ENCODE results near the gene NXN.

The NXN gene

GRCh38 chr17:801660-802059 lies 177.9 kb downstream of the NXN start:
- H3K27me3 ChIP-seq (ENCODE audit: insufficient read depth, insufficient read length), result no peaks in the 10 kb centered on the region
- peaks cover 63% of the 10 kb centered on the region for H3K36me3 ChIP-seq (ENCODE audit: insufficient read depth, insufficient read length, low read length)
- no peaks in the 10 kb centered on the region for H3K9me3 ChIP-seq (ENCODE audit: insufficient read depth, low read length)
- no peak for DNase-seq (ENCODE audit: low read depth, low spot score)
- H3K4me3 ChIP-seq (ENCODE audit: insufficient read length, low read depth), result no peak overlapping the region
- H3K4me1 ChIP-seq (ENCODE audit: insufficient read depth, insufficient read length), result peaks cover 16% of the 10 kb centered on the region
- no peak overlapping the region for H3K9ac ChIP-seq (ENCODE audit: insufficient read length, low read depth)
- TF ChIP-seq ZNF274 (IDR thresholded peaks at IDR 0.05; ENCODE audit: low read depth, low read length) (no peak), SUZ12 (IDR thresholded peaks at IDR 0.05; ENCODE audit: extremely low read depth, insufficient read depth, insufficient read length) (no peak), YY1 (IDR thresholded peaks at IDR 0.05; ENCODE audit: insufficient read depth, insufficient read length) (no peak)

- Histone ChIP-seq H3K27me3 (ENCODE audit: insufficient read depth, insufficient read length) (no peaks in the 10 kb centered on the region), H3K9me3 (ENCODE audit: insufficient read depth, low read length) (no peaks in the 10 kb centered on the region), H3K4me3 (ENCODE audit: insufficient read length, low read depth) (no peak overlapping the region), H3K4me1 (ENCODE audit: insufficient read depth, insufficient read length) (peaks cover 16% of the 10 kb centered on the region), H3K36me3 (ENCODE audit: insufficient read depth, insufficient read length, low read length) (peaks cover 68% of the 10 kb centered on the region), H3K9ac (ENCODE audit: insufficient read length, low read depth) (no peak overlapping the region)
- DNase-seq (ENCODE audit: low read depth, low spot score), result no peak
- TF ChIP-seq ZNF274 (IDR thresholded peaks at IDR 0.05; ENCODE audit: low read depth, low read length) (no peak), YY1 (IDR thresholded peaks at IDR 0.05; ENCODE audit: insufficient read depth, insufficient read length) (no peak), SUZ12 (IDR thresholded peaks at IDR 0.05; ENCODE audit: extremely low read depth, insufficient read depth, insufficient read length) (no peak)
Observed at GRCh38 chr17:800446-801242, 178.9 kb downstream of the NXN start.

- Histone ChIP-seq H3K36me3 (ENCODE audit: insufficient read depth, insufficient read length, low read length) (peaks cover 59% of the 10 kb centered on the region), H3K27me3 (ENCODE audit: insufficient read depth, insufficient read length) (no peaks in the 10 kb centered on the region), H3K4me3 (ENCODE audit: insufficient read length, low read depth) (no peak overlapping the region), H3K9me3 (ENCODE audit: insufficient read depth, low read length) (no peaks in the 10 kb centered on the region), H3K9ac (ENCODE audit: insufficient read length, low read depth) (no peak overlapping the region), H3K4me1 (ENCODE audit: insufficient read depth, insufficient read length) (peaks cover 12% of the 10 kb centered on the region)
- no peak for DNase-seq (ENCODE audit: low read depth, low spot score)
- no peak for TF ChIP-seq SUZ12 (IDR thresholded peaks at IDR 0.05; ENCODE audit: extremely low read depth, insufficient read depth, insufficient read length)
- TF ChIP-seq ZNF274 (IDR thresholded peaks at IDR 0.05; ENCODE audit: low read depth, low read length), result no peak
- no peak for TF ChIP-seq YY1 (IDR thresholded peaks at IDR 0.05; ENCODE audit: insufficient read depth, insufficient read length)
Observed at GRCh38 chr17:799261-799660, 180.3 kb downstream of the NXN start.

DNA sequence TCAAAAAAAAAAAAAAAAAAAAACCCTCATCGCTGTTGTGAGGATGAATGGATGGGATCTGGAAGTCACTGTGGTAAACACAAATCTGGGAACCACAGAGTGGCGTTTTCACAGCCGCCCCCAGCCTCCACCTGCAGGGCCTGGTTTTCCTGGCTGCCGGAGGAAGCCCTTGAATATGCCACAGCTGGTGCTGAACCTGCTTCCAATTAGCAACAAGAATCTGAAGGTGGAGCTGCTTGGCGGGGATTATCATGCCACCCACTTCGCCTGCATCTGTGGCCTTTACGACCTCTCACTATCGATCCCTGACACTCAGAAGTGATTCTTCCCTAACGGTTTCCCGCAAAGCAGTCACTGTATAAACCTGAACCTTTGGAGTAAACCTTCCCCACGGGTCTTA lies 181.3 kb downstream of the NXN start:
- Histone ChIP-seq H3K9ac (ENCODE audit: insufficient read length, low read depth) (no peak overlapping the region), H3K4me3 (ENCODE audit: insufficient read length, low read depth) (no peak overlapping the region), H3K4me1 (ENCODE audit: insufficient read depth, insufficient read length) (peaks cover 7% of the 10 kb centered on the region), H3K27me3 (ENCODE audit: insufficient read depth, insufficient read length) (no peaks in the 10 kb centered on the region), H3K36me3 (ENCODE audit: insufficient read depth, insufficient read length, low read length) (peaks cover 52% of the 10 kb centered on the region), H3K9me3 (ENCODE audit: insufficient read depth, low read length) (no peaks in the 10 kb centered on the region)
- TF ChIP-seq YY1 (IDR thresholded peaks at IDR 0.05; ENCODE audit: insufficient read depth, insufficient read length) (no peak), ZNF274 (IDR thresholded peaks at IDR 0.05; ENCODE audit: low read depth, low read length) (no peak), SUZ12 (IDR thresholded peaks at IDR 0.05; ENCODE audit: extremely low read depth, insufficient read depth, insufficient read length) (no peak)
- no peak for DNase-seq (ENCODE audit: low read depth, low spot score)

DNA sequence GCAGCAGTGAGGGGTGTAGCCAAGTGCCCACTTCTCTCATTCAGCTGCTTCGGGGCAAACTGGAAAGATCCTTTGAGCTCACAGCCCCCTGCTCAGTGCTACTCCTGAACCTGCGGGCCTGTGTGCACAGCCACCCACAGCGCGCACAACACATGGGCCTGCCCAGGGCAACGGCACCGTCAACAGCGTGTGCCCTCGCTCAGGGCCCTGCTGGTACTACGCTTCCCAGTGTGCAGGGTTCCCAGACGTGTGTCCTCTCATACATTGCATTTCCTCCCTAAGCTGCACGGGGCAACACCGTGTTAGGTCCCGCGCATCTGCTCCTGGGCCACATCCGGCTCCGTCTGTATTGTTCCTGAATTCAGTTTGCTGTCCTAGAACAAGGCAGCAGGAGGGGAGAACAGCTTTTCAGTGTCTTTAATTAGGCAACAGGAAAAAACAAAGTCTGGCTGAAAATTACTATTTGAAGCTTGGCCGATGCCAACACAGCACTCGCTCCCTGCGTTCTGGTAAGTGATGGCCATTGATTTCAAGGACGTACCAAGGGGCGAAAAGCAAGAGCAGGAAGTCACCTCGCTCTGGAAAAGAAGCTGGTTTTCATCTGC lies 182.2 kb downstream of the NXN start:
- H3K27me3 ChIP-seq (ENCODE audit: insufficient read depth, insufficient read length), result no peaks in the 10 kb centered on the region
- peaks cover 3% of the 10 kb centered on the region for H3K4me1 ChIP-seq (ENCODE audit: insufficient read depth, insufficient read length)
- no peak for DNase-seq (ENCODE audit: low read depth, low spot score)
- TF ChIP-seq YY1 (IDR thresholded peaks at IDR 0.05; ENCODE audit: insufficient read depth, insufficient read length) (no peak), SUZ12 (IDR thresholded peaks at IDR 0.05; ENCODE audit: extremely low read depth, insufficient read depth, insufficient read length) (no peak), ZNF274 (IDR thresholded peaks at IDR 0.05; ENCODE audit: low read depth, low read length) (no peak)
- no peaks in the 10 kb centered on the region for H3K9me3 ChIP-seq (ENCODE audit: insufficient read depth, low read length)
- H3K9ac ChIP-seq (ENCODE audit: insufficient read length, low read depth), result no peak overlapping the region
- H3K36me3 ChIP-seq (ENCODE audit: insufficient read depth, insufficient read length, low read length), result peaks cover 49% of the 10 kb centered on the region
- no peak overlapping the region for H3K4me3 ChIP-seq (ENCODE audit: insufficient read length, low read depth)

DNA sequence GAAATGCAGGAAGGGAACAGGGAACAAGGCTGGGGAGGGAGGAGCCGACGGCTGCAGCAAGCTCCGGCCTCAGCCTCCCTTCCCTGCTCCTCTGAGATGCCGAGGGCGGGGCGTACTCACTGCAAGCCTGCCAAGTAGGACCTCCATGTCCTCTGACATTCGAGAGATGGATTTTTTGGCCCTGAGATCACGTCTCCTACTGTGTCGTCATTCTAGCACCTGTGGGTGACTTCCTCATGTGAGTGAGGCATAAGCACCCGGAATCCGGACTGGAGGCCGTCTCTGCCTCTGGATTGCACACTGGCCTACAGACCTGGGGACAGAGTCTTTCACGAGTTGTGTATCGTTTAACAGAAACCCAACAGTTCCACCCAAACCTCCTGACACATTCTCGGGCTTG lies 183.0 kb downstream of the NXN start:
- no peak overlapping the region for H3K9ac ChIP-seq (ENCODE audit: insufficient read length, low read depth)

GRCh38 chr17:795721-796120 lies 183.9 kb downstream of the NXN start:
- Histone ChIP-seq H3K9ac (ENCODE audit: insufficient read length, low read depth) (no peak overlapping the region), H3K4me1 (ENCODE audit: insufficient read depth, insufficient read length) (peaks cover 3% of the 10 kb centered on the region), H3K27me3 (ENCODE audit: insufficient read depth, insufficient read length) (no peaks in the 10 kb centered on the region), H3K4me3 (ENCODE audit: insufficient read length, low read depth) (no peak overlapping the region), H3K36me3 (ENCODE audit: insufficient read depth, insufficient read length, low read length) (peaks cover 60% of the 10 kb centered on the region), H3K9me3 (ENCODE audit: insufficient read depth, low read length) (no peaks in the 10 kb centered on the region)
- no peak for TF ChIP-seq SUZ12 (IDR thresholded peaks at IDR 0.05; ENCODE audit: extremely low read depth, insufficient read depth, insufficient read length)
- TF ChIP-seq ZNF274 (IDR thresholded peaks at IDR 0.05; ENCODE audit: low read depth, low read length), result no peak
- TF ChIP-seq YY1 (IDR thresholded peaks at IDR 0.05; ENCODE audit: insufficient read depth, insufficient read length), result no peak
- no peak for DNase-seq (ENCODE audit: low read depth, low spot score)

More for the DNA sequence above, 183.0 kb downstream of the NXN start:
- Histone ChIP-seq H3K4me3 (ENCODE audit: insufficient read length, low read depth) (no peak overlapping the region), H3K27me3 (ENCODE audit: insufficient read depth, insufficient read length) (no peaks in the 10 kb centered on the region), H3K4me1 (ENCODE audit: insufficient read depth, insufficient read length) (peaks cover 3% of the 10 kb centered on the region), H3K9me3 (ENCODE audit: insufficient read depth, low read length) (no peaks in the 10 kb centered on the region), H3K36me3 (ENCODE audit: insufficient read depth, insufficient read length, low read length) (peaks cover 54% of the 10 kb centered on the region)
- no peak for TF ChIP-seq YY1 (IDR thresholded peaks at IDR 0.05; ENCODE audit: insufficient read depth, insufficient read length)
- no peak for TF ChIP-seq SUZ12 (IDR thresholded peaks at IDR 0.05; ENCODE audit: extremely low read depth, insufficient read depth, insufficient read length)
- no peak for DNase-seq (ENCODE audit: low read depth, low spot score)

Data from NT2/D1 (cell line).